HG03469 (cell line): ENCODE data around the gene EIF4H.
"Not testable (repeated sequence)": the region's sequence is repeated elsewhere in the genome, so short reads cannot be mapped to it uniquely, and the experiment has no call there.

Source experiments
- ATAC-seq: cut with Tn5 transposase; IDR thresholded peaks from one replicate; pipeline ENCODE4 v1.9.1; 2021; ENCODE audit warnings: mild to moderate bottlenecking, moderate library complexity, moderate number of reproducible peaks; ENCODE audit not compliant: unreplicated experiment

Gene EIF4H

GRCh38 chr7:74223711-74224510 lies 49.8 kb downstream of the EIF4H start:
- no peak for ATAC-seq

GRCh38 chr7:74224511-74224832 lies 50.3 kb downstream of the EIF4H start:
- no peak for ATAC-seq

- not testable (repeated sequence) for ATAC-seq
Observed at GRCh38 chr7:74224907-74225306, 50.8 kb downstream of the EIF4H start.

GRCh38 chr7:74225400-74225799 lies 51.2 kb downstream of the EIF4H start:
- ATAC-seq, result no peak

GRCh38 chr7:74226633-74227032 lies 52.5 kb downstream of the EIF4H start:
- no peak for ATAC-seq

- no peak for ATAC-seq
Observed at GRCh38 chr7:74228951-74229900, 55.1 kb downstream of the EIF4H start.

- no peak for ATAC-seq
Observed at GRCh38 chr7:74230446-74231231, 56.5 kb downstream of the EIF4H start.

GRCh38 chr7:74231232-74231590 lies 57.1 kb downstream of the EIF4H start:
- no peak for ATAC-seq

- ATAC-seq, result no peak
Observed at GRCh38 chr7:74233655-74234285, 59.6 kb downstream of the EIF4H start.

GRCh38 chr7:74235518-74236268 lies 61.5 kb downstream of the EIF4H start:
- no peak for ATAC-seq

- no peak for ATAC-seq
Observed at GRCh38 chr7:74236284-74236683, 62.1 kb downstream of the EIF4H start.

- no peak for ATAC-seq
Observed at GRCh38 chr7:74240482-74240881, 66.3 kb downstream of the EIF4H start.

GRCh38 chr7:74242122-74242443 lies 67.9 kb downstream of the EIF4H start:
- ATAC-seq, result no peak

- no peak for ATAC-seq
Observed at GRCh38 chr7:74246497-74246896, 72.3 kb downstream of the EIF4H start.
